GM21526 (cell line): Measurements from ENCODE around the gene ZFP69B.

Experiments
- ATAC-seq: cut with Tn5 transposase; IDR thresholded peaks from one replicate; pipeline ENCODE4 v1.9.1; 2021; ENCODE audit warnings: moderate library complexity; ENCODE audit not compliant: unreplicated experiment, low FRiP score

ZFP69B gene

GRCh38 chr1:40449684-40450494 lies at the start of gene ZFP69B:
TSS of gene ZFP69B (plus strand) at chr1:40450476. CDS start at chr1:40450962, 486 bp downstream.
- ATAC-seq = peak; percentile 79

- no peak for ATAC-seq
These were observed 48.6 kb upstream of the ZFP69B start for GRCh38 chr1:40401473-40402201.

DNA sequence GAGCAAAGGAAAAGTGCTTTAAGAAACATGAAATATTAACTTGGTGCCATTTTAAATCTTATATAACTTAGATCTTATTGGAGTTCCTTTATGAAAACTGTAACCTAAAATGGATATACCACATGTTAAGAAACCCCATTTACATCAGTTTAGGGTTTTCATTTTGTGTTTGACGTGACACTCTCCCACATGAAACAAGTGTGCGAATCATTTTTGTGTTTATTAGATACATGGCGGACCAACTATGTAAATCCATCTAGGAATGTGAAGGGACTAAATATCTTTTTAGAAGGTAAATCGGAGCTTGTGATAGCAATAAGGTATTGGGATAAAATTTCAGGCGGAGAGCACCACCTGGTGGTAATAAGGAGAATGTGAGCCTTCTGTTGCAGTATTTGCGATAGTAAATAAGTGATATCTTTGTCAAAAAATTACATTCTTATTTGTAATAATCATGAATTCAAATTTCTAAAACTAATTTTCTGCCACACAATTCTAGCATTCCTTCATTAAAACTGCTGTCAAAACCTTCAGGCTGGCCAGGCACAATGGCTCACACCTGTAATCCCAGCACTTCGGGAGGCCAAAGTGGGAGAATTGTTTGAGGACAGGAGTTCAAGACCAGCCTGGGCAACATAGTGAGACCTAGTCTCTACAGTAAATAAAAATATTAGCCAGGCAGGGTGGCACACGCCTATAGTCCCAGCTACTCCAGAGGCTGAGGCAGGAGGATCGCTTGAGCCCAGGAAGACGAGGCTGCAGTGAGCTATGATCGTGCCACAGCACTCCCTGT lies 45.4 kb upstream of the ZFP69B start:
- no peak for ATAC-seq

DNA sequence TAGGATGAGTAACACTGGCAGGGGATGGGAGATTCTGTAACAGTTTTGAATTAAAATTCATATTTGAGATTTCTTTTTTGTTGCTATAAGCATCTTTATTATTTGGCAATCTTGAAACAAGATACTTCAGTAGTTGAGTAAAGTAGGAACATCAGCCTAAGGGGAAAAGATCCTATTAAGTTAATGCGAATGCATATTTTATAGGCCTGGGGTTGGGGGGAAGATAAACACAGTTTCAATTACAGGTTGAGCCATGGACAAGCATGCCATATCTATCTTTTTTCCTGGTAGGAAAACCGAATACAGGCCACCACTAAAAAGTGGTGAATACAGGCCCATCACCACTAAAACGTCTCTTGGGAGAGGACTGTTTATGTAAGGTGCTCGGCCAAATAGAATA lies 44.5 kb upstream of the ZFP69B start:
- no peak for ATAC-seq

GRCh38 chr1:40407453-40407852 lies 42.8 kb upstream of the ZFP69B start:
- ATAC-seq = no peak

- ATAC-seq = no peak
These were observed 40.8 kb upstream of the ZFP69B start for GRCh38 chr1:40409467-40409866.

DNA sequence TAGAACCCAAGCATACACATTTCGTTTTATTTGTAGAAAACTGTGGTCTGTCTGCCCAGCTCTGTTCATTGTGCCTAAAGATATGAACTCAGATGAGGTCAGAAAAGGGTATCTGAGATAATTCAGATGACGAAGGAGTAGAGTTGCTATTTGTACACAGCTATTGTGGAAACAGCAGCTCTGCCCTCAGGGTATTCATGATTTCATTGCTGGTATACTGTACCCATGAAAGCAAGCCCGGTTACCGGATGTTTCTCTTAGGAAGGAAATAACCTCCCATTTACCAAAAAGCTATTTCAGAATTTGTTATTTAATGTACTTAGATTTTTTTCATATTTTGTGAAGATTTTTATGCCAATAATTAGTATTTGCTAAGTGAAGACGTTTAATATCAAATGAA lies 39.0 kb upstream of the ZFP69B start:
- ATAC-seq = no peak

GRCh38 chr1:40411843-40412242 lies 38.4 kb upstream of the ZFP69B start:
- ATAC-seq = no peak

DNA sequence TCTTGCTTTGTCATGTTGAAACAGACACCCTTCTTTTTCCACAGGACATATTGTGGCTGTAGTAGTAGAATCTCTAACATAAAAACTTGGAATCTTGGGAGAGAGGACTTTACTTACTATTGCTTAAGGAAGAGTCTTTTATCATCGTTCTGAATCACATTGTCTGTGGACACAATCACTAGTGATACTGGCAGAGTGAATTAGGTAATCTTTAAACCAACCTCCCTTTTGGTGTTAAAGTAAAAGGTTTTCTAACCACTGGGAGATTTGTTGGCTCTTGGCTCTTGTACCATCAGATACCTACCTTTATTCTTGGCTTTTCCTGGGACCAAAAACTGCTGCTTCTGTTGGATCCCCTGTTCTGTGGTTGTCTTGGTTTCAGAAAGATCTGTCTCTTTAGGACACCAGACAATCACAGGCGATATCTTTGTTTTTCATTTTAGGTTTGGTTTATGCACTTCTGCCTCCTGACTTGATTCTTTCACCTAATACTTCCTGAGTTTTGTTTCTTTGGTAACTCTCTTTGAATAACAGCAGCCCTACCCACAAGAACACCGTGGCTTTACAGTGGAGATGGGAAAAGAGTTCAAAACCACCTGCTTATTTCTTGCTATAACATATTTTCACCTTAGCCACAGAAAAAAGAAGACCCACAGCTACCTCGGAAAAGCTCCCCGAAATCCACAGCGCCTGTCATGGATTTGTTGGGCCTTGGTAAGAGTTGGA lies 36.6 kb upstream of the ZFP69B start:
- ATAC-seq = no peak

- no peak for ATAC-seq
These were observed 35.9 kb upstream of the ZFP69B start for GRCh38 chr1:40414331-40414730.

- ATAC-seq = no peak
These were observed 33.6 kb upstream of the ZFP69B start for GRCh38 chr1:40416709-40417108.

DNA sequence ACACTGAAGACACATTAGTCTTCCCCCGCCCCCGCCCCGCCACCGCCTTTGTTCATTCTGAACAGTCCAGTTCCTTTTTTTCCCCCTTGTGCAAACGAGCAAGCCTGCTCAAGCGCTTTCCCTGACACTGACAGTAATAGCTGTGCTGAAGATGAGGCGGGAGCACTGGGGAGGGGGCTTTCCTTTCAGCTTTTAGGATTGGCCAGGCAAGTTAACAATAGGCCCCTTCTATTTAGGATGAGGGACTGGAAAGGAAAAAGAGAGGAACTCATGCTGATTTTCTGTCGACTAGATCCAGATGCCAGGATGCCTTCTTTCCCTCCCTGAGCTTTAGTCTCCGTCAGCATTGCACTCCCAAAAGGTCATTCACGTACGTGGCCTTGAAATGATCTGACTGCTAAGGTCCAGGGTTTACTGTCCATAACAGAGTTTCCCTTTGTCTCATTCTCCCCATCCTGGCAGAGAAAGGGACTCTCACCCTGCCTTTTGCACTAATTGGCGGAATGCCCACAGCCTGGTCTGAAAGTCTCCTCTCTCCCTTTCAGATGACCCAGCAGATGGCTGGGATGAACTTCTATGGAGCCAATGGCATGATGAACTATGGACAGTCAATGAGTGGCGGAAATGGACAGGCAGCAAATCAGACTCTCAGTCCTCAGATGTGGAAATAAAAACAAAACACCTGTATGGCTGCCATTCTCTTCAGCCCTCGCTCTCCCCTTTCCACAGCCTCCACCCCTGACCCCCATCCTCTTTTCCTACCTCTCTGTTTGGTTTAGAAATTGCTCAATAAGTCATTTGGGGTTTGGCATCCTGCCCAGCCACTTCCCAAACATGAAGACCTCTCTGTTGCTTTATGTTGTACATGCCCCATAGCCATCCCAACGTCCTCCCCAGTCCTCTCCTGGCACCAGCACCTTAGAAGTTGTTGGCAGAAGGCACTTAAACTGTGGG lies 28.6 kb upstream of the ZFP69B start:
- no peak for ATAC-seq

GRCh38 chr1:40422630-40423263 lies 27.5 kb upstream of the ZFP69B start:
- no peak for ATAC-seq

DNA sequence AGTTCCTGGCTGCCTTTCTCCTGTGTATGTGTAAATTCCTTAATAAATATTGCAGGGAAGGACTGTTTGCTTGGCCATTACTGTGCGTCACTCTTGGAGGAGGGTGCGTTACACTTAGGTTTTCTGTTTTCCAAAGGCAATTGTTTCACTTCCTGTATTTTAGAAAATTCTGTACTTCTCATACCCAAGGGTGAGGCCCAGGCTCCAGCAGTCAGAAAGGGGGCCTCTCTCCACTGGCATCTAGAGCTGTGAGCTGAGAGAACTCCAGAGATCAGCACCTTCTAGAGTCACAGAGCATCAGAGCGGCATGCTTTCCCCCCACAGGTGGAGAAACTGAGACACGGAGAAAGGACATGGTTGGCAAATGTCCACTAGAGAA lies 27.0 kb upstream of the ZFP69B start:
- no peak for ATAC-seq

- no peak for ATAC-seq
These were observed 26.2 kb upstream of the ZFP69B start for GRCh38 chr1:40423951-40424618.

- no peak for ATAC-seq
These were observed 25.1 kb upstream of the ZFP69B start for GRCh38 chr1:40425198-40425597.

DNA sequence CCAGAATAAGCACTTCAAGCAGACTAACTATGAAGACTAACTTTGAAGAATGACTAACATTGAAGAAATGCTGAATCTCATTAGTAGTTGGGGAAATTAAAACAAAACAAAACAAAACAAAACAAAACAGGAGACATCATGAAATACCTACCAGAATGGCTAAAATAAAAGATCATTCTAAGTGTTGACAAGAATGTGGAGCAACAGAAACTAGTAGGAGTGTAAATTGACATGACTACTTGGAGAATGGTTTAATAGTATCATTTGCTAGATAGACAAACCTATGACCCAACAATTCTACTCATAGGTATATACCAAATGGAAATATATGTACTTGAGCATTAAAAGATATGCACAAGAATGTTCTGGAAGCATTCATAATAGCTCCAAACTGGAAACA lies 18.9 kb upstream of the ZFP69B start:
- ATAC-seq = no peak

DNA sequence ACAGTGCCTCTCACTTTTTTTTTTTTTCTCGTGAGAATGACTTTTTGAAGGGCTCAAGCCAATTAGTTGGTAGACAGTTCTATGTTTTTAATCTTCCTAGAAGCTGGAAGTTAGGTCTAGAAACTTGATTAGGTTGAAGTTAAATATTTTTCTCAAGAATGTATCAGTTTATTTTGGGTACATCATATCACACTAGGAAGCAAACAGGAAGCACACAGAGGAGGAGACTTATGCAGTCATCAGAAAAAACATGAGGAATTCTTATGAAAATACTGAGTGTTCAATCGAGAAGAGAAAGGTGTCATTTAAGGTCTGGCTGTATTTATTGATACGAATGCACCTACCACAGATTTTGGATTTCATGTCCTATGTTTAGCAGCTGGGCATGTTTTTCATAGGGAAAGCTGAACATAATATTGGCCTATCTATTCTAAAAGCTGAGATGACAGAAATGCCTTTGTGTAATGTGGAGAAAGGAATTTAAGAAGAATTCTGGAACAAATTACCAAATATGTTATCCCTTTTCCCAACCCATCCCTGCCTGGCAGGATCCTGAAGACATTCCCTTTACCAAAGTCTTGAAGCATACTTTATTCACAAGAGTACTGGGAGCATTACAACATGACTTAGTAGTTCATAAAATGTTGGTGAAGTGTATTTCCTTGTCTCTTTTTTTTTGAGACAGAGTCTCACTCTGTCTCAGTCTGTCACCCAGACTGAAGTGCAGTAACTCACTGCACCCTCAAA lies 17.5 kb upstream of the ZFP69B start:
- no peak for ATAC-seq
